Measurements from ENCODE around the gene SENP1.

SENP1 gene

GRCh38 chr12:48110691-48111311 is 4.9 kb upstream of the SENP1 start:
- DNase-seq: no peak

GRCh38 chr12:48109424-48109823 is 3.5 kb upstream of the SENP1 start:
- no peak for DNase-seq

DNA sequence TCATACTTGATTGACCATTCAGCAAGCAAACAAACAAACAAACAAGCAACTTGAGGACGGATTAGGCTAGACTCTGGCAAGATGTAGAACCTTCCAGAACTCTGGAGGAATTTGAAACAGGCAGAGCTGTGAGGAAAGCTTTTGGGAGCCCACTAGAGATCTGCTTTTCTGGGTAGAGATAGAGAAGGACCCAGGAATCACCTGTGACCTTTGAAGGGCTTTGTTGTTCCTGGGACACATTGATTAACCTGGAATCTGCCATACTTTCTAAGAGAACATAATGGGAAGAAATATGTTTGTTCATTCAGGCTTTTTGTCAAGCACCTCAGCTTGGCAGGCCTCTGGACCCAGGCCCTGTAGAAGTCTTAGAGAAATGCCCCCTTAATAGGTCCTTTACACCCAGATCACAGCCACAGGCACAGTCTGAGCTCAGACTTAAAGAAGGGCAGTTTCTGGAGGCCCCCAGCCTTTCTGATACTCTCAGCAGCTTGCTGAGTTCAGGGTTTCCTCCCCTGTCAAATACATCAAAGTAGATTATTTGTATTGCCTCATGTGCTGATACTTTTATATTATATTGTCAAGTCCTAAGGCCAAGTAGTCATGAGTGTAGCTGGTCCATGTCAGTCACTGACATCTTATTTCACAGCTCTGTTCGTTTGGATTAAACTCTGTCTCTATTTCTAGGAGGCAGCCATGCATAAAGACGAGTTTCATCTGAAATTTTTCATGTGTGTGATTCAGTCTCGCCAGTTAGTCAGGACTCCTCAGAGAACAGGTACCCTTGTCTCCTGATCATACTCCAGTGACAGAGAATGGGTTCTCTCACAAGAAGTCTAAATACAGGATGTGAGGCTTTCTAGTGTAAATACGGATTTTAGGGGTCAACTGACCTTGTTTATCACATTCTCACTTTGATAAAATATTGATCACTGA is 1.1 kb upstream of the SENP1 start:
- DNase-seq: no peak

DNA sequence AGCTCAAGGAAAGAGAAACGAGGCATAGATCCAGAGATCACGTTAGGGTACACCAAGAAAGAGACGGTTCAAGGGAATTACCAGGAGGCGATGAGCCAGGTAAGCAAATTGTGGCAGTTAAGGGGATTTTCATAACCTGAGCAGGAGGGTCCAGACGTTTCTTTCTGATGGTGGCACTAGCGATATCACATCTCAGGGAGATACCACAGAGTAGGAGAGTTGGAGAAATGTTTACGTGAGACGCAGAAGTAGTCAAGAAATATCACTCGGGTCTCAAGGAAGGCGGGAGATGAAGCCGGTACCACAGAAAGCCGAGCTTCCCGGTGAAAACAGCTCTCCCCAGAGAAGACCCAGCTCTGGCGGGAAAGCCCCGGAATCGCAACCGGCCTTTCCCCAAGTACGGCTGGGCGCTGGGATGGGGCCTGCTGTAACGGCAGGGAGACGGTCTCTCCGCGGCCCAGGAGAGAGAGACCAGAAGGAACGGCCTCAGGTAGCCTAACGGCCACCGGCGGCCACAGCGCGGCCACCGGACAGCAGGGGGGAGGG is 485 bp downstream of the SENP1 start:
- DNase-seq: no peak

- DNase-seq: no peak
Observed at GRCh38 chr12:48104531-48104930, 1.3 kb downstream of the SENP1 start.

DNA sequence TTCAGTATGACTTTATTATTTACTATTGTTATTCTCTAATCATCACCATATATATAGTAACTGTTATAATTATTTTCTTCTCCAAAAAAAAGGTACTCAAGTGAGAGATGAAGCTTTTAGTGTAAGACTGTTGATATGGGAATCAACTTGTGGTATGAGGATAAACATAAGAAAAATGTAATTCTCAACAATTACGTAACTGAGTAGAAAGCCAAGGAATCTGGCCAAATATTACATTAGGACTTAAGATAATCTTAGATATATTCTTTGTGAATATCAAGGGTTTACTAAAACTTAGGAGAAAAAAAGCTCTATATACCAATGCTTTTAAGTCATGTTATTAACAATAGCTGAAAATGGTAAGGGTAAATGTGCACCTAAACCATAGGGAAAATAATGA is 13.3 kb downstream of the SENP1 start:
- no peak for DNase-seq

DNA sequence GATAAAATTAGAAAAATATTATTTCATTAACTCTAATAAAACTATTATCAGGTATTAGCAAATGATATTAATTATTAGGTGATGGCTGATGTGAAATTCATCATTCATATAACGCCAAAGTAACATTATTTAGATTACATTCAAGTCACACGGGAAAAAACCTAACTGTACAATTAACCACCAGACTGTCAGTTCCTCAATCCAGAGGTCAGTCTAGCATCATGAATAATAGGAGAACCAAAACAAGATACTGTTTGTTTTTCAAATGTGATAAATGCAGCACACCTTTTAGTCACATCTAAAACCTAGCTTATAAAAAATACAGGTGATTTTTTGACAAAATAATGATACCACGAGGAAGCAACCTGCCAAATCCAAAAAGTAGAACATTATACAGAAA is 19.6 kb downstream of the SENP1 start:
- DNase-seq: no peak

- no peak for DNase-seq
Observed at GRCh38 chr12:48084841-48085460, 20.9 kb downstream of the SENP1 start.

GRCh38 chr12:48084066-48084465 is 21.8 kb downstream of the SENP1 start:
- no peak for DNase-seq

DNA sequence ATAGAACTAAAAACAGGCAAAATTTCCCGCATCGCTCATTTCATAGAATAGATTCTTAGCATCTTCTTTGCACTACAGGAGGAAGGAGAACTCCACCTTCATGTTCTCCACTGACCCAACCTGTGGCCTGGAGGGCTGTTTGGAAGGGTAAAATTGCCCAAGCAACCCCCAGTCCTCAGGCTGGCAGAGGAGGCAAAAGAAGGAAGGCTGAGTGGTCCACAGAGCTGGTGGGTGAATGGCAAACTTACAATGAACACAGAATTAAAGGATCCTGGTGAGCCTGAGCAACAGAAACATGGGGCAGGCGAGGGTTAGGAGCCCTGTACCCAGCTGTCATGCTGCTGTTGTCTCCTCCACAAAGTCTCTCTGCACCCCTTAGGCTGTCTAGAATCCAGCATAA is 25.1 kb downstream of the SENP1 start:
- DNase-seq: no peak

- DNase-seq: no peak
Observed at GRCh38 chr12:48080285-48080684, 25.6 kb downstream of the SENP1 start.

DNA sequence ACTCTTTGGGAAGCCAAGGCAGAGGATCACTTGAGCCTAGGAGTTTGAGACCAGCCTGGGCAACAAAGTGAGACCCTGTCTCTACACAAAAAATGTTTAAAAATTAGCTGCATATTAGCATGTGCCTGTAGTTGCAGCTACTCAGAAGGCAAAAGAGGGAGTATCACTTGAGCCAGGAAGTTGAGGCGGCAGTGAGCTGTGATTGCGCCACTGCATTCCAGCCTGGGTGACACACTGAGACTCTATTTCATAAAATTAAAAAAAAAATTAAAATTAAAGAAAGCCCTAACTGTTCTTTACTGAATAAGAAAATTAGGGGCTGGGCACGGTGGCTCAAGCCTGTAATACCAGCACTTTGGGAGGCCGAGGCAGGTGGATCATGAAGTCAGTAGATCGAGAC is 27.0 kb downstream of the SENP1 start:
- no peak for DNase-seq

DNA sequence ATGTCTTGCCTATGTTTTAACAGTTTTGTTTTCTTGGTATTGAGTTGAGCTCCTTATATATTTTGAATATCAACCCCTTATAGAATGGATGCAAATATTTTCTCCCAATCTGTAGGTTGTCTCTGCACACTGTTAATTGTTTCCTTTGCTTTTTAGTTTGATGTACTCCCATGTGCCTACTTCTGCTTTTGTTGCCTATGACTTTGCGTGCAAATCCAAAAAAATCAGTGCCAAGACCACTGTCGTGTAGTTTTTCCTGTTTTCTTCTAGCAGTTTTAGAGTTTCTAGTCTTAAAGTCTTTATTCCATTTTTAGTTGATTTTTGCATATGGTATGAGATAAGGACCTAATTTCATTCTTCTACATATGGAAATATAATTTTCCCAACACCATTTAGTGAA is 28.8 kb downstream of the SENP1 start:
- DNase-seq: no peak

- DNase-seq: no peak
Observed at GRCh38 chr12:48075832-48076231, 30.0 kb downstream of the SENP1 start.

- no peak for DNase-seq
Observed at GRCh38 chr12:48074266-48074665, 31.6 kb downstream of the SENP1 start.

DNA sequence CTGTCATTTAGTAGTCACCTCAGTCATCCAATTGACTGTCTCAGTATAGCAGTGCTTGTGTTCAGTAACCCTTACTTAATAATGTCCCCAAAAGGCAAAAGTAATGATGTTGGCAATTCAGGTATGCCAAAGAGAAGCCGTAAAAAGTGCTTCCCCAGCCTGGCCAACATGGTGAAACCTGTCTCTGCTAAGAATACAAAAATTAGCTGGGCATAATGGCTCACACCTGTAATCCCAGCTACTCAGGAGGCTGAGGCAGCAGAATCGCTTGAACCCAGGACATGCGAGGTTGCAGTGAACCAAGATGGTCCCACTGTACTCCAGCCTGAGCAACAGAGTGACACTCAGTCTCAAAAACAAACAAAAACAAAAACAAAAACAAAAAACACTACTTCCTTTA is 33.6 kb downstream of the SENP1 start:
- DNase-seq: no peak

DNA sequence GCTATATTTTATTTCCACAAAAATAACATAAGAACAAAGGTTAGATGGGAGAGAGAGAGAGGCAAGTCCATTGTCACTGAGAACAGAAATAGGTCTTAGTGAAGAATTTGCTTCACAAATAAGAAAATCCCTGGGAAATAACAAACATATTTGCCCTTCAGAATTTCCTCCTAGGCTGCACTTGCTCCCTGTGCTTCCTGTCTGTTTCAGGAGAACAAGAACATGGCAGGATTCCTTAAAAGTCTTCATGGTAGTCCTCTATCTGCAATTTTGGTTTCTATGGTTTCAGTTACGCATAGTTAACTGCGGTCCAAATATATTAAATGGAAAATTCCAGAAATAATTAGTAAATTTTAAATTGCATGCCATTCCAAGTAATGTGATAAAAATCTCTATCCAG is 34.1 kb downstream of the SENP1 start:
- no peak for DNase-seq

DNA sequence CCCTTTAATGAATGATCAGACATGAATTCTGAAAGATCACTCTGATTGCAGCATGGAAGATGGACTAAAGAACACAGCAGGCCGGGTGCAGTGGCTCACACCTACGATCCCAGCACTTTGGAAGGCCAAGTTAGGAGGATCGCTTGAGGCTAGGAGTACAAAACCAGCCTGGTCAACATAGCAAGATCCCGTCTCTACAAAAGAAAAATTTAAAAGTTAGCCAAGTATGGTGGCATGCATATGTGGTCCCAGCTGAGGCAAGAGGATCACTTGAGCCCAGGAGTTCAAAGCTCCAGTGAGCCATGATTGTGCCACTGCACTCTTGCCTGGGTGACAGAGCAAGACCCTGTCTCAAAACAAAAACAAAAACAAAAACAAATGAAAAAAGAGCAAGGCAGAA is 35.1 kb downstream of the SENP1 start:
- no peak for DNase-seq

DNA sequence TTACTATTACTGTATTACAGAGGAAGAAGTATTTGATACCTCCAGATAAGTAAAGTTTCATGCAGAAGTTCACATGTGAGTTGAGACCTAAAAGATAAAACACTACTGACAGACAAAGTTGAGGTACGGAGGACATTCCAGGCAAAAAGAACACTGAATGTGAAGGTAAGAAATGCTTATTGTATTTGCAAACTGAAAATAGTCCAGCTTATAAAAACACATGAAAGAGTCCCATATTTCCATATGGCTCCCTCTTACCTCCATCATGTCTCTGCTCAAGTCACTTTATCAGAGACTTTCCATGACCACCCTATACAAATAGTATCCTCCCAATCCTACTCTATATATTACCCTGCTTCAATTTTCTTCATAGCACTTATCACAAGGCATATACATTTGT is 35.8 kb downstream of the SENP1 start:
- no peak for DNase-seq

DNA sequence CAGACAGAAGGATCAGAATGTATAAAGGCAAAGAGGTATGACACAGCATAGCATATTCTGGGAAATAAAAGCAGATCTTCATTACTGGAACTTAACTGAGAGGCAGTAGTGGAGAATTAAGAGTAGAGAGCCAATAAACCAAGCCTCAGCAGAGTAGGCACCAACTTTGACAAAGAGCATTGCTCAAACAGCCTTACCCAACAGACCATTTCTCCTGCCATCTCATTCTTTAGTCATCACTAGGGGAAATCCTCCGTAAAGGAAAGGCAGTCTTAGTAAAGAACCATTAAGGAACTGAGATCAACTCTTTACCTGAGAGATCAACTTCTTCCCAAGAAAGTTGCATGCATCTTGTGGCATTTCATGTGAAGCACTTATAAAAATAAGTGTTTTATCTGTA is 36.6 kb downstream of the SENP1 start:
- DNase-seq: no peak

GRCh38 chr12:48068457-48068856 is 37.4 kb downstream of the SENP1 start:
- no peak for DNase-seq

DNA sequence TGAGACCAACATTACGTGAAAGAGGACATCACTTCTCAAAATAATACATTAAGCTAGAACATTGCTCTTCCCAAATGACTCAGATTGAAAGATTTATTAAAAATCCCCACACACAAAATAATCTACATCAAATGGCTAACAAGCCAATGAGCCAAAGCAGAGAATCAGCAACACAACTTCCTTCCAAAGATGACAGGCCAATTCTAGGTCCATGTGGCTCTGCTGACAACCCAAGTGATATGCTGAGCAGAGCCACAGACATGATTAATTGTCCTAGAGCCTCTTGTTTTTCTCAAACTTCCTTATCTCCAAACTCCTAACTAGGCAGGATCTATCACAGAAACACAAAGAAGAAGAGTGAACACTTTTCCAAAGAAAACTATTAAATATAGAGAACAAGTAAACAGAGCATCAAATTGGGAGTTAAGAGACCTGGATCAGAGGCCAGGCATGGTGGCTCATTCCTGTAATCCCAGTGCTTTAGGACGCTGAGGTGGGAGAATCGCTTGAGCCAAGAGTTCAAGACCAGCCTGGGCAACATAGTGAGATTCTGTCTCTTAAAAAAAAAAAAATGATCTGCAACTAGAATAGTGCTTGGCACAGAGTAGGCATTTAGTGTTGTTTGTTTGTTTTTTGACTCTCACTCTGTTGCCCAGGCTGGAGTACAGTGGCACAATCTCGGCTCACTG is 38.5 kb downstream of the SENP1 start:
- DNase-seq: no peak

- DNase-seq: no peak
Observed at GRCh38 chr12:48065041-48065440, 40.8 kb downstream of the SENP1 start.

Data from NCI-H446 treated with DMSO at 0.1 percent for 48 hours (cell line).